HepG2 (cell line): ENCODE measurements around the gene UBE2R2. TPM values are rescaled to one million over a fixed set of nuclear protein-coding genes. Genes with fewer than 3 reads are reported as not detected.

Source experiments
- ATAC-seq: fragments of 200-7000 bp; cut with Tn5 transposase; 3 replicates; pipeline ENCODE4 v1.9.1; 2020; ENCODE audit warnings: mild to moderate bottlenecking, moderate library complexity
- BruUV-seq: library from RNA; stranded (reverse); fragments of 400-500 nt; replicated peaks from 2 replicates; lab custom pipeline; 2021; lab: Mats Ljungman, UMichigan
- CTCF ChIA-PET: fragments of 300-600 bp; formaldehyde crosslinking; extraction: SDS; loops from one replicate; lab custom pipeline; 2021; ENCODE audit warnings: low total read pairs, inconsistent platforms, low intra/inter-chr PET ratio; lab: Yijun Ruan, JAX
- POLR2A ChIA-PET: fragments of 350-600 bp; sonication (Branson Sonifier 250); formaldehyde crosslinking; loops from one replicate; lab custom pipeline; 2020; ENCODE audit warnings: antibody characterized with exemption, inconsistent platforms; lab: Yijun Ruan, JAX
- DNase-seq: peaks from one replicate; pipeline ENCODE4 v3.0.0-alpha.2; 2015; ENCODE audit warnings: low spot score
- FAIRE-seq: peaks from 3 replicates; lab custom pipeline; 2011; peaks lifted over from hg19 to GRCh38; lab: Jason Lieb, UNC
- H2AFZ ChIP-seq: one replicate; pipeline ENCODE4 v1.6.1; 2011; ENCODE audit warnings: low read length, inconsistent platforms
- H3K27ac ChIP-seq: fragments of 300-600 bp; 3 replicates; pipeline ENCODE4 v1.8.0; 2011; ENCODE audit warnings: mixed run types, mild to moderate bottlenecking, mixed read lengths, low read length, inconsistent platforms; ENCODE audit not compliant: insufficient read depth; ENCODE audit errors: extremely low read length
- H3K27me3 ChIP-seq, 2 experiments: fragments of 200-600 bp in 1 of 2; 2 replicates in 1 of 2; 3 replicates in 1 of 2; pipeline versions ENCODE4 v1.6.0 to v1.8.0; 2011; ENCODE audit warnings: low read length in 2 of 2, mild to moderate bottlenecking in 2 of 2, moderate library complexity in 2 of 2, inconsistent platforms in 1 of 2; ENCODE audit not compliant: insufficient read depth in 2 of 2, control insufficient read depth in 1 of 2
- H3K36me3 ChIP-seq, 2 experiments: fragments of 200-600 bp in 1 of 2; replicated peaks in 1 of 2; 2 replicates in 1 of 2; 3 replicates in 1 of 2; pipeline versions ENCODE4 v1.5.1 to v1.8.0; 2011; ENCODE audit warnings: low read length in 2 of 2, inconsistent platforms in 1 of 2; ENCODE audit not compliant: insufficient read depth in 2 of 2, control insufficient read depth in 1 of 2
- H3K4me1 ChIP-seq: 2 replicates; pipeline ENCODE4 v1.5.1; 2012; ENCODE audit warnings: low read length, inconsistent platforms; ENCODE audit not compliant: insufficient read depth
- H3K4me2 ChIP-seq: 2 replicates; pipeline ENCODE4 v1.6.0; 2011; ENCODE audit warnings: low read depth, low read length, inconsistent platforms
- H3K4me3 ChIP-seq, 3 experiments: fragments of 200-600 bp in 1 of 3; sonication (generic), shearing (Covaris generic) in 1 of 3; replicated peaks in 1 of 3; 2 replicates each; pipeline ENCODE4 v1.5.1; 2011 to 2016; ENCODE audit warnings: low read length in 3 of 3, inconsistent platforms in 2 of 3, low read depth in 2 of 3, mild to moderate bottlenecking in 2 of 3, control low read depth in 1 of 3, mixed read lengths in 1 of 3; ENCODE audit not compliant: insufficient read depth in 1 of 3
- H3K79me2 ChIP-seq: one replicate; pipeline ENCODE4 v1.6.1; 2011; ENCODE audit warnings: low read length, inconsistent platforms; ENCODE audit not compliant: insufficient read depth
- H3K9ac ChIP-seq: 2 replicates; pipeline ENCODE4 v1.6.0; 2011; ENCODE audit warnings: mild to moderate bottlenecking, low read depth, low read length, inconsistent platforms; ENCODE audit not compliant: insufficient read depth
- H3K9me3 ChIP-seq: 2 replicates; pipeline ENCODE4 v1.5.1; 2012; ENCODE audit warnings: mild to moderate bottlenecking, low read length
- H4K20me1 ChIP-seq: 2 replicates; pipeline ENCODE4 v1.6.0; 2011; ENCODE audit warnings: inconsistent platforms, mild to moderate bottlenecking, low read length, moderate library complexity; ENCODE audit not compliant: insufficient read depth
- AGO2 ChIP-seq: fragments of 200-400 bp; formaldehyde crosslinking; optimal IDR thresholded peaks from 2 replicates; pipeline ENCODE3; 2017; ENCODE audit warnings: mild to moderate bottlenecking, low read depth, low read length, moderate library complexity
- ARNT2 ChIP-seq: sonication (generic); formaldehyde crosslinking; IDR thresholded peaks from 2 replicates; pipeline ENCODE4 v1.8.0; 2022; ENCODE audit warnings: mild to moderate bottlenecking, low read depth, missing genetic modification reagents, moderate library complexity
- DNMT3B ChIP-seq: conservative IDR thresholded peaks from 2 replicates; pipeline ENCODE4 v1.6.1; 2016; ENCODE audit warnings: missing biosample characterization, control low read depth
- GPBP1L1 ChIP-seq: sonication (generic); formaldehyde crosslinking; IDR thresholded peaks from 2 replicates; pipeline ENCODE4 v1.5.0; 2020; ENCODE audit warnings: mild to moderate bottlenecking, missing genetic modification reagents
- HDAC6 ChIP-seq: fragments of 200-600 bp; sonication (generic); IDR thresholded peaks from 2 replicates; pipeline ENCODE4 v1.7.0; 2017; ENCODE audit warnings: mild to moderate bottlenecking, antibody characterized with exemption, low read length, low read depth
- HMG20A ChIP-seq: IDR thresholded peaks from 2 replicates; pipeline ENCODE4 v1.6.1; 2016; ENCODE audit warnings: borderline replicate concordance
- HNF1A ChIP-seq, 2 experiments: sonication (generic) in 1 of 2; formaldehyde crosslinking in 1 of 2; IDR thresholded peaks; 2 replicates each; pipeline versions ENCODE4 v1.4.0 to v1.6.1; 2016 to 2020; ENCODE audit warnings: borderline replicate concordance in 1 of 2, low read depth in 1 of 2, mild to moderate bottlenecking in 1 of 2, missing genetic modification reagents in 1 of 2
- MIER3 ChIP-seq: IDR thresholded peaks from 2 replicates; pipeline ENCODE4 v1.6.1; 2016; ENCODE audit warnings: missing compliant biosample characterization, borderline replicate concordance
- PATZ1 ChIP-seq: sonication (generic); formaldehyde crosslinking; IDR thresholded peaks from 2 replicates; pipeline ENCODE4 v1.4.0; 2020; ENCODE audit warnings: missing genetic modification reagents
- POLR2AphosphoS5 ChIP-seq: IDR thresholded peaks from 2 replicates; pipeline ENCODE4 v1.6.1; 2012; ENCODE audit warnings: low read depth, low read length
- RAD21 ChIP-seq: fragments of 450-650 bp; formaldehyde crosslinking; IDR thresholded peaks from 2 replicates; pipeline ENCODE4 v1.5.0; 2020; ENCODE audit warnings: mild to moderate bottlenecking
- RBM22 ChIP-seq: fragments of 200-400 bp; formaldehyde crosslinking; optimal IDR thresholded peaks from 2 replicates; pipeline ENCODE3; 2017; ENCODE audit warnings: mild to moderate bottlenecking, low read length, moderate library complexity
- RFXANK ChIP-seq: IDR thresholded peaks from 2 replicates; pipeline ENCODE4 v1.6.1; 2016
- STAG1 ChIP-seq: sonication (generic); formaldehyde crosslinking; IDR thresholded peaks from 2 replicates; pipeline ENCODE4 v1.4.0; 2020; ENCODE audit warnings: missing genetic modification reagents
- TGIF2 ChIP-seq: IDR thresholded peaks from 2 replicates; pipeline ENCODE4 v1.6.1; 2016; ENCODE audit warnings: control low read depth, missing compliant biosample characterization
- ZNF20 ChIP-seq: sonication (generic); formaldehyde crosslinking; IDR thresholded peaks from 2 replicates; pipeline ENCODE4 v1.4.0; 2020; ENCODE audit warnings: mild to moderate bottlenecking, moderate library complexity, missing genetic modification reagents
- ZNF552 ChIP-seq: sonication (generic); formaldehyde crosslinking; IDR thresholded peaks from 2 replicates; pipeline ENCODE4 v1.9.0; 2022; ENCODE audit warnings: missing genetic modification reagents, mild to moderate bottlenecking, borderline replicate concordance
- WGBS: methylation state at CpG from one replicate; pipeline ENCODE4 v1.1.6; 2017; ENCODE audit warnings: low lambda C conversion rate; 5-methylcytosine and 5-hydroxymethylcytosine counted together
- in situ Hi-C: cut with HindIII; loops from 2 replicates; pipeline ENCODE4 v1.10.0; 2017; ENCODE audit warnings: low pct_unique_long_range_greater_than_20kb; ENCODE audit not compliant: extremely low pct_ligation_motif_present
- intact Hi-C: fragments of 100-400 bp; cut with micrococcal nuclease; formaldehyde crosslinking; loops from one replicate; pipeline ENCODE4 v1.10.0; 2022; ENCODE audit not compliant: unreplicated experiment
- polyA plus RNA-seq, 8 experiments: library from polyadenylated mRNA; depleted of rRNA in 3 of 8; stranded (reverse) in 7 of 8; unstranded in 1 of 8; fragments of >200 nt; fragmentation: Illumina TruSeq in 4 of 8; extraction: Trizol in 4 of 8; gene quantifications; 2 replicates each; pipeline versions ENCODE4 v1.2.1 to v1.2.3, GENCODE V29; 2011 to 2016; ENCODE audit warnings: low read depth in 4 of 8, missing spikeins in 1 of 8, mixed read lengths in 1 of 8; ENCODE audit not compliant: insufficient read depth in 1 of 8
- total RNA-seq, 5 experiments: library from RNA; depleted of rRNA; stranded (reverse); fragments of >200 nt; fragmentation: Illumina TruSeq; extraction: Trizol; gene quantifications; 2 replicates each; pipeline ENCODE4 v1.2.3, GENCODE V29; 2016; ENCODE audit warnings: low read depth in 1 of 5

UBE2R2 gene
- total and polyA plus RNA-seq, 2 of the 13 experiments (the other 11 are each of a cell fraction or from before 2014, with no cell fraction given), result 14.8 to 20.9 TPM

GRCh38 chr9:33921967-33922895, 105.3 kb downstream of the UBE2R2 start:
- H3K4me3 ChIP-seq, result no peak overlapping the region
- no peaks in the 10 kb centered on the region for H3K9me3 ChIP-seq
- no peak overlapping the region for H3K27ac ChIP-seq
- H3K9ac ChIP-seq, result no peak overlapping the region
- peaks cover 14% of the 10 kb centered on the region for H3K4me1 ChIP-seq
- H2AFZ ChIP-seq, result no peak overlapping the region
- WGBS, result 96% methylated on average over 14 of the region's 14 CpGs
- H3K4me2 ChIP-seq, result no peak overlapping the region
- FAIRE-seq (peak; percentile 63), ATAC-seq (peak; percentile 52), DNase-seq (peak; percentile 21)
- H3K27me3 ChIP-seq, result no peaks in the 10 kb centered on the region
- in situ Hi-C loops (no loop called here), intact Hi-C loops (no loop called here)
- H3K79me2 ChIP-seq, result no peaks in the 10 kb centered on the region
- ChIA-PET POLR2A (no interaction called here), CTCF (no interaction called here)
- H3K36me3 ChIP-seq, result peaks cover 56 to 97% of the 10 kb centered on the region in 2 experiments
- no TSS peak for BruUV-seq
- no peaks in the 10 kb centered on the region; the same call in 1 of the 2 replicates for H4K20me1 ChIP-seq
- TF ChIP-seq RBM22, result peak; percentile 84
- no peak for TF ChIP-seq HDAC6
- TF ChIP-seq MIER3 (CRISPR knock-in tag), result no peak
- no peak for TF ChIP-seq ZNF552 (CRISPR knock-in tag)
- no peak for TF ChIP-seq TGIF2
- no peak for TF ChIP-seq RFXANK (CRISPR knock-in tag)
- no peak for TF ChIP-seq GPBP1L1
- TF ChIP-seq HNF1A (IDR thresholded peaks at IDR 0.05; ENCODE audit: low read depth), result no peak
- TF ChIP-seq HNF1A (CRISPR knock-in tag; IDR thresholded peaks at IDR 0.05; ENCODE audit: borderline replicate concordance), result no peak
- no peak for TF ChIP-seq ZNF20 (CRISPR knock-in tag)
- TF ChIP-seq DNMT3B (CRISPR knock-in tag), result no peak
- peak; percentile 28; the same call in 1 of the 2 replicates for TF ChIP-seq RAD21
- TF ChIP-seq STAG1 (CRISPR knock-in tag), result peak; percentile 45
- TF ChIP-seq AGO2, result peak; percentile 92
- no peak for TF ChIP-seq HMG20A (CRISPR knock-in tag)
- TF ChIP-seq PATZ1 (CRISPR knock-in tag), result no peak
- peak; percentile 45 for TF ChIP-seq POLR2AphosphoS5
- TF ChIP-seq ARNT2 (CRISPR knock-in tag), result no peak
